ENCODE measurements around the gene C5orf58. TPM values are rescaled to one million over a fixed set of nuclear protein-coding genes. Genes with fewer than 3 reads are reported as not detected.
A peak's percentile ranks its signal among the peaks of the same experiment; 100 is the strongest.

Gene C5orf58
- total and polyA plus RNA-seq, 9 of the 15 experiments (the other 6 are each of a cell fraction or from before 2014, with no cell fraction given), result 1.5 to 7.6 (median 5.3) TPM

DNA sequence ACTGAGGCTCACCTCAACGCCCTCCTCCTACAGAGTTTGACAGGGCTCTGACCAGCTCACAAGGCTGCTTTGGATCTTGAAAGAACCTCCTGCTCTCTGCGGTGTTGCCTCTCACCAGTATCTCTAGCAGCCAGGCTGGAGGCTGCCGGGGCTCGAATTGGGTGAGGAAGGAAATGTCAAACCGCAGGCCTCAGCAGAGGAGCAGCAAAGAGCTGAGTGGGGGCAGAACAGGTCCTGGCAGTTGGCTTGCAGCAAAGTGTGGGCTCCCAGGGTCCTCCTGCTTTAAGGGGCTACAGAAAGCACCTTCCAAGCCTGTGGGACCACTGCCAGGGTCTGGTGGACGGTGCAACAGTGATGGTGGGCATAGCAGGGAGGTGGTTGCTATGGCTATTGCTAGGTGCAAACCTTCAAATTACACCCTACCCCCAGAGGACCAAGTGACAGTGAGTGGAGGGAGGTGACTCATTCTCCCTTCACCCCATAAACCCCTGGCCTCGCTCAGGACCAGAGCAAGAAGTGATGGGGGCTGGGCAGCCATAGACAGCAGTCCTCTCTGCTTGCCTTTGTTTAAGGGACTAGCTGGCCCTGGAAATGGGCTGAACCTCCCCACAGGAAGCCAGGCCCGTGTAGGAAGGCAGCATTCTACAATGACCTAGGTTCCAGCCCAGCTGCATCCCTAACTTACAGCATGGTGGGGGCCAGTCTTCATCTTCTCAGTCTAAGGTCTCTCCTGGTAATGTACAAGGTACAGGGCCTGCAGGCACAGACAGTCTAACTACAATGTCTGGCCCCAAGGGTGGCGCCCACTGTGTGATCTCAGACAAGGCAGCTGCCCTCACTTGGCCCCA is 46.0 kb downstream of the C5orf58 start (continued):
- no peak for TF ChIP-seq KLF6 (CRISPR knock-in tag; IDR thresholded peaks at IDR 0.05; ENCODE audit: borderline replicate concordance)
- 0 out of 2 replicates have a peak, but pooled peaks have one; percentile 63 for TF ChIP-seq ZNF584 (CRISPR knock-in tag; IDR thresholded peaks at IDR 0.05; ENCODE audit: low read depth)
- TF ChIP-seq POLR2AphosphoS5 (IDR thresholded peaks at IDR 0.05; ENCODE audit: control insufficient read depth, insufficient read depth, low read depth, low read length), result peak; percentile 59; the same call in 1 of the 2 replicates
- 0 out of 2 replicates have a peak, but pooled peaks have one; percentile 79 for TF ChIP-seq FOXP4 (CRISPR knock-in tag; IDR thresholded peaks at IDR 0.05; ENCODE audit: borderline replicate concordance)
- peak; percentile 88 for TF ChIP-seq TCF3 (CRISPR knock-in tag; IDR thresholded peaks at IDR 0.05)
- peak; percentile 86 for TF ChIP-seq FOSL1 (tag; conservative IDR thresholded peaks at IDR 0.05)
- TF ChIP-seq CREB1 (IDR thresholded peaks at IDR 0.05), result no peak
- no peak for TF ChIP-seq CREB1 (CRISPR knock-in tag; IDR thresholded peaks at IDR 0.05)
- peak; percentile 48 for TF ChIP-seq RBFOX2 (IDR thresholded peaks at IDR 0.05; ENCODE audit: low read depth, low read length)
- TF ChIP-seq MAFF (IDR thresholded peaks at IDR 0.05; ENCODE audit: low read length), result no peak
- no peak for TF ChIP-seq MCM3 (IDR thresholded peaks at IDR 0.05)
- TF ChIP-seq, protein P1, sequence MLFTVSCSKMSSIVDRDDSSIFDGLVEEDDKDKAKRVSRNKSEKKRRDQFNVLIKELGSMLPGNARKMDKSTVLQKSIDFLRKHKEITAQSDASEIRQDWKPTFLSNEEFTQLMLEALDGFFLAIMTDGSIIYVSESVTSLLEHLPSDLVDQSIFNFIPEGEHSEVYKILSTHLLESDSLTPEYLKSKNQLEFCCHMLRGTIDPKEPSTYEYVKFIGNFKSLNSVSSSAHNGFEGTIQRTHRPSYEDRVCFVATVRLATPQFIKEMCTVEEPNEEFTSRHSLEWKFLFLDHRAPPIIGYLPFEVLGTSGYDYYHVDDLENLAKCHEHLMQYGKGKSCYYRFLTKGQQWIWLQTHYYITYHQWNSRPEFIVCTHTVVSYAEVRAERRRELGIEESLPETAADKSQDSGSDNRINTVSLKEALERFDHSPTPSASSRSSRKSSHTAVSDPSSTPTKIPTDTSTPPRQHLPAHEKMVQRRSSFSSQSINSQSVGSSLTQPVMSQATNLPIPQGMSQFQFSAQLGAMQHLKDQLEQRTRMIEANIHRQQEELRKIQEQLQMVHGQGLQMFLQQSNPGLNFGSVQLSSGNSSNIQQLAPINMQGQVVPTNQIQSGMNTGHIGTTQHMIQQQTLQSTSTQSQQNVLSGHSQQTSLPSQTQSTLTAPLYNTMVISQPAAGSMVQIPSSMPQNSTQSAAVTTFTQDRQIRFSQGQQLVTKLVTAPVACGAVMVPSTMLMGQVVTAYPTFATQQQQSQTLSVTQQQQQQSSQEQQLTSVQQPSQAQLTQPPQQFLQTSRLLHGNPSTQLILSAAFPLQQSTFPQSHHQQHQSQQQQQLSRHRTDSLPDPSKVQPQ (CRISPR knock-in tag; IDR thresholded peaks at IDR 0.05; ENCODE audit: borderline replicate concordance), result no peak
- peak; percentile 55; the same call in 1 of the 2 replicates for TF ChIP-seq NR2C2 (CRISPR knock-in tag; IDR thresholded peaks at IDR 0.05)
- TF ChIP-seq NR2C2 (tag; IDR thresholded peaks at IDR 0.05), result peak; percentile 44; the same call in 1 of the 2 replicates
- TF ChIP-seq ZNF23 (CRISPR knock-in tag; IDR thresholded peaks at IDR 0.05), result no peak
- TF ChIP-seq GABPA (tag; conservative IDR thresholded peaks at IDR 0.05; ENCODE audit: low read depth), result 0 out of 2 replicates have a peak, but pooled peaks have one; percentile 15
- peak; percentile 80 for TF ChIP-seq TEAD4 (IDR thresholded peaks at IDR 0.05; ENCODE audit: low read length)
- TF ChIP-seq TEAD4 (CRISPR knock-in tag; IDR thresholded peaks at IDR 0.05; ENCODE audit: borderline replicate concordance), result no peak
- peak; percentile 70 for TF ChIP-seq GATA2 (CRISPR knock-in tag; IDR thresholded peaks at IDR 0.05)
- TF ChIP-seq, protein P2, sequence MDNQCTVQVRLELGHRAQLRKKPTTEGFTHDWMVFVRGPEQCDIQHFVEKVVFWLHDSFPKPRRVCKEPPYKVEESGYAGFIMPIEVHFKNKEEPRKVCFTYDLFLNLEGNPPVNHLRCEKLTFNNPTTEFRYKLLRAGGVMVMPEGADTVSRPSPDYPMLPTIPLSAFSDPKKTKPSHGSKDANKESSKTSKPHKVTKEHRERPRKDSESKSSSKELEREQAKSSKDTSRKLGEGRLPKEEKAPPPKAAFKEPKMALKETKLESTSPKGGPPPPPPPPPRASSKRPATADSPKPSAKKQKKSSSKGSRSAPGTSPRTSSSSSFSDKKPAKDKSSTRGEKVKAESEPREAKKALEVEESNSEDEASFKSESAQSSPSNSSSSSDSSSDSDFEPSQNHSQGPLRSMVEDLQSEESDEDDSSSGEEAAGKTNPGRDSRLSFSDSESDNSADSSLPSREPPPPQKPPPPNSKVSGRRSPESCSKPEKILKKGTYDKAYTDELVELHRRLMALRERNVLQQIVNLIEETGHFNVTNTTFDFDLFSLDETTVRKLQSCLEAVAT (IDR thresholded peaks at IDR 0.05), result peak in 1 of 2 experiments; percentile 70; a peak in 2 of 4 replicates
